Parathyroid adenoma (tissue), 2 donors: ENCODE measurements around the gene HAUS6.

ENCODE experiments used
- H2AFZ ChIP-seq: fragments of 300-600 bp; sonication (generic); one replicate; pipeline ENCODE4 v1.7.0; 2017; ENCODE audit warnings: antibody characterized with exemption, mild to moderate bottlenecking
- H3K27ac ChIP-seq: fragments of 300-600 bp; sonication (generic); one replicate; pipeline ENCODE4 v1.7.0; 2017
- H3K27me3 ChIP-seq: fragments of 300-600 bp; sonication (generic); one replicate; pipeline ENCODE4 v1.7.0; 2017; ENCODE audit warnings: low read length; ENCODE audit not compliant: control insufficient read depth, insufficient read depth
- H3K36me3 ChIP-seq: fragments of 300-600 bp; sonication (generic); one replicate; pipeline ENCODE4 v1.7.0; 2017; ENCODE audit warnings: low read length; ENCODE audit not compliant: control insufficient read depth, insufficient read depth
- H3K4me1 ChIP-seq: fragments of 300-600 bp; sonication (generic); one replicate; pipeline ENCODE4 v1.7.0; 2017; ENCODE audit warnings: control low read depth
- H3K4me2 ChIP-seq: fragments of 300-600 bp; sonication (generic); one replicate; pipeline ENCODE4 v1.7.0; 2017; ENCODE audit warnings: low read length
- H3K4me3 ChIP-seq: fragments of 300-600 bp; sonication (generic); one replicate; pipeline ENCODE4 v1.7.0; 2017; ENCODE audit warnings: low read depth, low read length
- H3K79me2 ChIP-seq: fragments of 300-600 bp; sonication (generic); one replicate; pipeline ENCODE4 v1.7.0; 2017; ENCODE audit warnings: control low read depth
- H3K9ac ChIP-seq: fragments of 300-600 bp; sonication (generic); one replicate; pipeline ENCODE4 v1.7.0; 2017; ENCODE audit warnings: mild to moderate bottlenecking
- H3K9me3 ChIP-seq: fragments of 300-600 bp; sonication (generic); one replicate; pipeline ENCODE4 v1.7.0; 2017; ENCODE audit warnings: low read length; ENCODE audit not compliant: control insufficient read depth
- CTCF ChIP-seq: fragments of 300-600 bp; sonication (generic); IDR thresholded peaks from one replicate; pipeline ENCODE4 v1.7.0; 2017; ENCODE audit warnings: antibody characterized with exemption, mild to moderate bottlenecking
- donor health status: primary hyperparathyroidism.

The HAUS6 gene

GRCh38 chr9:19087106-19088000 is 15.4 kb downstream of the HAUS6 start:
- H3K27ac ChIP-seq: no peak overlapping the region
- no peak overlapping the region for H3K9ac ChIP-seq
- no peak overlapping the region for H3K4me3 ChIP-seq
- no peaks in the 10 kb centered on the region for H3K9me3 ChIP-seq
- no peaks in the 10 kb centered on the region for H3K4me1 ChIP-seq
- no peak overlapping the region for H2AFZ ChIP-seq
- H3K27me3 ChIP-seq: no peaks in the 10 kb centered on the region
- no peaks in the 10 kb centered on the region for H3K79me2 ChIP-seq
- H3K36me3 ChIP-seq: no peaks in the 10 kb centered on the region
- no peak overlapping the region for H3K4me2 ChIP-seq
- TF ChIP-seq CTCF: no peak

GRCh38 chr9:19085295-19085694 is 17.4 kb downstream of the HAUS6 start:
- no peak overlapping the region for H2AFZ ChIP-seq
- H3K36me3 ChIP-seq: no peaks in the 10 kb centered on the region
- H3K4me1 ChIP-seq: no peaks in the 10 kb centered on the region
- no peak overlapping the region for H3K4me2 ChIP-seq
- no peak overlapping the region for H3K9ac ChIP-seq
- TF ChIP-seq CTCF: no peak
- no peaks in the 10 kb centered on the region for H3K27me3 ChIP-seq
- no peak overlapping the region for H3K27ac ChIP-seq
- no peak overlapping the region for H3K4me3 ChIP-seq
- no peaks in the 10 kb centered on the region for H3K9me3 ChIP-seq
- H3K79me2 ChIP-seq: no peaks in the 10 kb centered on the region

- H3K36me3 ChIP-seq: no peaks in the 10 kb centered on the region
Observed at GRCh38 chr9:19074836-19075235, 27.9 kb downstream of the HAUS6 start.

GRCh38 chr9:19074229-19074628 is 28.5 kb downstream of the HAUS6 start:
- Histone ChIP-seq H3K4me2 (no peak overlapping the region), H3K36me3 (no peaks in the 10 kb centered on the region), H3K27ac (no peak overlapping the region), H2AFZ (no peak overlapping the region), H3K9me3 (no peaks in the 10 kb centered on the region), H3K9ac (no peak overlapping the region), H3K4me1 (no peaks in the 10 kb centered on the region), H3K79me2 (no peaks in the 10 kb centered on the region), H3K4me3 (no peak overlapping the region), H3K27me3 (no peaks in the 10 kb centered on the region)
- TF ChIP-seq CTCF: no peak

More at GRCh38 chr9:19074836-19075235, 27.9 kb downstream of the HAUS6 start:
- H3K9ac ChIP-seq: no peak overlapping the region
- no peak overlapping the region for H3K4me3 ChIP-seq
- no peaks in the 10 kb centered on the region for H3K27me3 ChIP-seq
- TF ChIP-seq CTCF: no peak
- no peak overlapping the region for H2AFZ ChIP-seq
- no peaks in the 10 kb centered on the region for H3K9me3 ChIP-seq
- no peak overlapping the region for H3K27ac ChIP-seq
- no peak overlapping the region for H3K4me2 ChIP-seq
- H3K4me1 ChIP-seq: no peaks in the 10 kb centered on the region
- no peaks in the 10 kb centered on the region for H3K79me2 ChIP-seq

- no peak for TF ChIP-seq CTCF
- H3K36me3 ChIP-seq: no peaks in the 10 kb centered on the region
- no peak overlapping the region for H3K9ac ChIP-seq
Observed at GRCh38 chr9:19057033-19057432, 45.7 kb downstream of the HAUS6 start.

More at GRCh38 chr9:19057033-19057432, 45.7 kb downstream of the HAUS6 start:
- Histone ChIP-seq H3K4me1 (no peaks in the 10 kb centered on the region), H3K27ac (no peak overlapping the region), H3K79me2 (no peaks in the 10 kb centered on the region), H2AFZ (no peak overlapping the region), H3K4me2 (no peak overlapping the region), H3K27me3 (no peaks in the 10 kb centered on the region), H3K4me3 (no peak overlapping the region), H3K9me3 (no peaks in the 10 kb centered on the region)
